Measurements from ENCODE around the gene SPAG9.

GRCh38 chr17:51164911-51165679 lies 44.4 kb upstream of the SPAG9 start:
- no peak for TF ChIP-seq POLR2AphosphoS5 (IDR thresholded peaks at IDR 0.05)
- no peak for TF ChIP-seq POLR2A (IDR thresholded peaks at IDR 0.05)
